GM12875 (cell line): ENCODE measurements around the gene CEP85L.

Experiments
- H3K4me3 ChIP-seq: one replicate; pipeline ENCODE4 v1.5.1; 2011; ENCODE audit warnings: low read depth, low read length, control low read depth
- CTCF ChIP-seq: IDR thresholded peaks from 2 replicates; pipeline ENCODE4 v1.5.1; 2011; ENCODE audit warnings: low read depth, mild to moderate bottlenecking, control low read depth, inconsistent platforms, low read length, moderate library complexity, borderline replicate concordance; ENCODE audit not compliant: insufficient read depth

CEP85L gene

GRCh38 chr6:118627724-118628123 lies 23.7 kb downstream of the CEP85L start:
- TF ChIP-seq CTCF: no peak
- H3K4me3 ChIP-seq: no peak overlapping the region

GRCh38 chr6:118625833-118626232 lies 25.6 kb downstream of the CEP85L start:
- no peak overlapping the region for H3K4me3 ChIP-seq
- no peak for TF ChIP-seq CTCF

GRCh38 chr6:118621799-118622470 lies 29.5 kb downstream of the CEP85L start:
- H3K4me3 ChIP-seq: no peak overlapping the region
- TF ChIP-seq CTCF: no peak

- no peak for TF ChIP-seq CTCF
- no peak overlapping the region for H3K4me3 ChIP-seq
Measured at GRCh38 chr6:118620202-118620601, 31.2 kb downstream of the CEP85L start.

- peak; percentile 86 for TF ChIP-seq CTCF
- H3K4me3 ChIP-seq: no peak overlapping the region
Measured at GRCh38 chr6:118618676-118619377, 32.6 kb downstream of the CEP85L start.

- no peak for TF ChIP-seq CTCF
Measured at GRCh38 chr6:118617417-118617816, 34.0 kb downstream of the CEP85L start.

GRCh38 chr6:118611334-118611733 lies 40.1 kb downstream of the CEP85L start:
- no peak overlapping the region for H3K4me3 ChIP-seq
- no peak for TF ChIP-seq CTCF

More at GRCh38 chr6:118617417-118617816, 34.0 kb downstream of the CEP85L start:
- no peak overlapping the region for H3K4me3 ChIP-seq
